ENCODE data around the gene ZDHHC13. TPM values are rescaled to one million over a fixed set of nuclear protein-coding genes. Genes with fewer than 3 reads are reported as not detected.

The ZDHHC13 gene
- total and polyA plus RNA-seq, 10 of the 15 experiments (the other 5 are each of a cell fraction or from before 2014, with no cell fraction given), result 8.5 to 34.2 (median 20.4) TPM

DNA sequence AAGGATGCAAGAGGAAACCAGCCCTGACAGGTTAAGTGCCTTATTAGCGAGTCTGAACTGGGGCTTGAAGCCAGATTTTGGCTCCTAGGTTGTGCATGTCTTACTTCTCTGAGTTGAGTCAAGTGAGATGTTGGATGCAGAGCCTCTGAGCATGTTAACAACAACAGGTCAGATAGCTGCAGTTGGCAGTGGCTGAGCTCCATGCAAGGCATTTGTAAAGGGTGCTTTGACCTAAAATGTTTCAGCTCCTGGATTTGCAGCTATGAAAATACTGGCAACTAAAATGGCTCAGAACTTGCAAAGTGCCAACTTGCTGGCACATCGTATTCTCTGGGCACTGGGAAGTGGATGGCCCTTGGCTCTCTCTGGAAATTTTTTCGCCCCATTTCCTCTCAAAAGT, 101.2 kb downstream of the ZDHHC13 start:
- DNase-seq (ENCODE audit: low read depth, low spot score) (no peak), ATAC-seq (no peak), FAIRE-seq (no peak)
- RAD21 ChIA-PET (ENCODE audit: unreplicated experiment), result no interaction called here
- H2AFZ ChIP-seq (ENCODE audit: control insufficient read depth, low read depth, low read length), result no peak overlapping the region
- SMC1A ChIA-PET (ENCODE audit: uncharacterized antibody, unreplicated experiment), result no interaction called here
- H3K27ac ChIP-seq (ENCODE audit: control insufficient read depth, insufficient read depth), result no peak overlapping the region
- no peak overlapping the region for H3K4me3 ChIP-seq
- no peaks in the 10 kb centered on the region for H3K27me3 ChIP-seq (replicated peaks in 1 of 2; ENCODE audit: control insufficient read depth in 2 of 2, insufficient read depth in 2 of 2, low read length in 1 of 2)
- no peaks in the 10 kb centered on the region for H3K36me3 ChIP-seq (ENCODE audit: control insufficient read depth in 2 of 2, insufficient read depth in 2 of 2, low read length in 1 of 2)
- H4K20me1 ChIP-seq (ENCODE audit: control insufficient read depth, insufficient read depth), result no peaks in the 10 kb centered on the region
- WGBS (ENCODE audit: insufficient coverage, insufficient replicate concordance, low lambda C conversion rate, missing lambda C conversion rate), result 43% methylated on average over 3 of the region's 3 CpGs
- CTCF ChIA-PET, result interaction anchor here (0.7 to 1.0 kb wide), 3 partner anchors 14 to 141 kb away, joined by 3 to 4 read pairs (median 3); no protein-coding TSS in a partner anchor
- POLR2A ChIA-PET, result no interaction called here
- intact Hi-C loops (cut with micrococcal nuclease; ENCODE audit: unreplicated experiment) (no loop called here), in situ Hi-C loops (cut with MboI) (no loop called here)
- H3K9me3 ChIP-seq (replicated peaks; ENCODE audit: control insufficient read depth, insufficient read depth, low read length), result no peaks in the 10 kb centered on the region
- no peaks in the 10 kb centered on the region for H3K79me2 ChIP-seq (ENCODE audit: control insufficient read depth, insufficient read depth, low read length)
- no peak overlapping the region for H3K9ac ChIP-seq (ENCODE audit: control insufficient read depth, insufficient read depth, low read length)
- no peak overlapping the region for H3K4me2 ChIP-seq (ENCODE audit: control insufficient read depth, insufficient read depth)
- H3K4me1 ChIP-seq (ENCODE audit: control insufficient read depth, insufficient read depth, low read length), result no peaks in the 10 kb centered on the region
- TF ChIP-seq, protein P1, sequence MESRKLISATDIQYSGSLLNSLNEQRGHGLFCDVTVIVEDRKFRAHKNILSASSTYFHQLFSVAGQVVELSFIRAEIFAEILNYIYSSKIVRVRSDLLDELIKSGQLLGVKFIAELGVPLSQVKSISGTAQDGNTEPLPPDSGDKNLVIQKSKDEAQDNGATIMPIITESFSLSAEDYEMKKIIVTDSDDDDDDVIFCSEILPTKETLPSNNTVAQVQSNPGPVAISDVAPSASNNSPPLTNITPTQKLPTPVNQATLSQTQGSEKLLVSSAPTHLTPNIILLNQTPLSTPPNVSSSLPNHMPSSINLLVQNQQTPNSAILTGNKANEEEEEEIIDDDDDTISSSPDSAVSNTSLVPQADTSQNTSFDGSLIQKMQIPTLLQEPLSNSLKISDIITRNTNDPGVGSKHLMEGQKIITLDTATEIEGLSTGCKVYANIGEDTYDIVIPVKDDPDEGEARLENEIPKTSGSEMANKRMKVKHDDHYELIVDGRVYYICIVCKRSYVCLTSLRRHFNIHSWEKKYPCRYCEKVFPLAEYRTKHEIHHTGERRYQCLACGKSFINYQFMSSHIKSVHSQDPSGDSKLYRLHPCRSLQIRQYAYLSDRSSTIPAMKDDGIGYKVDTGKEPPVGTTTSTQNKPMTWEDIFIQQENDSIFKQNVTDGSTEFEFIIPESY (IDR thresholded peaks at IDR 0.05), result no peak
- TF ChIP-seq EZH2 (IDR thresholded peaks at IDR 0.05; ENCODE audit: borderline replicate concordance, control insufficient read depth, low read depth, low read length), result no peak
- no peak for TF ChIP-seq CHD4 (IDR thresholded peaks at IDR 0.05)
- TF ChIP-seq, protein P2, sequence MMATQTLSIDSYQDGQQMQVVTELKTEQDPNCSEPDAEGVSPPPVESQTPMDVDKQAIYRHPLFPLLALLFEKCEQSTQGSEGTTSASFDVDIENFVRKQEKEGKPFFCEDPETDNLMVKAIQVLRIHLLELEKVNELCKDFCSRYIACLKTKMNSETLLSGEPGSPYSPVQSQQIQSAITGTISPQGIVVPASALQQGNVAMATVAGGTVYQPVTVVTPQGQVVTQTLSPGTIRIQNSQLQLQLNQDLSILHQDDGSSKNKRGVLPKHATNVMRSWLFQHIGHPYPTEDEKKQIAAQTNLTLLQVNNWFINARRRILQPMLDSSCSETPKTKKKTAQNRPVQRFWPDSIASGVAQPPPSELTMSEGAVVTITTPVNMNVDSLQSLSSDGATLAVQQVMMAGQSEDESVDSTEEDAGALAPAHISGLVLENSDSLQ (IDR thresholded peaks at IDR 0.05), result no peak
- no peak for TF ChIP-seq ZNF384 (IDR thresholded peaks at IDR 0.05; ENCODE audit: borderline replicate concordance, low read depth, low read length)
- no peak for TF ChIP-seq DPF2 (IDR thresholded peaks at IDR 0.05)
- TF ChIP-seq, protein P3, sequence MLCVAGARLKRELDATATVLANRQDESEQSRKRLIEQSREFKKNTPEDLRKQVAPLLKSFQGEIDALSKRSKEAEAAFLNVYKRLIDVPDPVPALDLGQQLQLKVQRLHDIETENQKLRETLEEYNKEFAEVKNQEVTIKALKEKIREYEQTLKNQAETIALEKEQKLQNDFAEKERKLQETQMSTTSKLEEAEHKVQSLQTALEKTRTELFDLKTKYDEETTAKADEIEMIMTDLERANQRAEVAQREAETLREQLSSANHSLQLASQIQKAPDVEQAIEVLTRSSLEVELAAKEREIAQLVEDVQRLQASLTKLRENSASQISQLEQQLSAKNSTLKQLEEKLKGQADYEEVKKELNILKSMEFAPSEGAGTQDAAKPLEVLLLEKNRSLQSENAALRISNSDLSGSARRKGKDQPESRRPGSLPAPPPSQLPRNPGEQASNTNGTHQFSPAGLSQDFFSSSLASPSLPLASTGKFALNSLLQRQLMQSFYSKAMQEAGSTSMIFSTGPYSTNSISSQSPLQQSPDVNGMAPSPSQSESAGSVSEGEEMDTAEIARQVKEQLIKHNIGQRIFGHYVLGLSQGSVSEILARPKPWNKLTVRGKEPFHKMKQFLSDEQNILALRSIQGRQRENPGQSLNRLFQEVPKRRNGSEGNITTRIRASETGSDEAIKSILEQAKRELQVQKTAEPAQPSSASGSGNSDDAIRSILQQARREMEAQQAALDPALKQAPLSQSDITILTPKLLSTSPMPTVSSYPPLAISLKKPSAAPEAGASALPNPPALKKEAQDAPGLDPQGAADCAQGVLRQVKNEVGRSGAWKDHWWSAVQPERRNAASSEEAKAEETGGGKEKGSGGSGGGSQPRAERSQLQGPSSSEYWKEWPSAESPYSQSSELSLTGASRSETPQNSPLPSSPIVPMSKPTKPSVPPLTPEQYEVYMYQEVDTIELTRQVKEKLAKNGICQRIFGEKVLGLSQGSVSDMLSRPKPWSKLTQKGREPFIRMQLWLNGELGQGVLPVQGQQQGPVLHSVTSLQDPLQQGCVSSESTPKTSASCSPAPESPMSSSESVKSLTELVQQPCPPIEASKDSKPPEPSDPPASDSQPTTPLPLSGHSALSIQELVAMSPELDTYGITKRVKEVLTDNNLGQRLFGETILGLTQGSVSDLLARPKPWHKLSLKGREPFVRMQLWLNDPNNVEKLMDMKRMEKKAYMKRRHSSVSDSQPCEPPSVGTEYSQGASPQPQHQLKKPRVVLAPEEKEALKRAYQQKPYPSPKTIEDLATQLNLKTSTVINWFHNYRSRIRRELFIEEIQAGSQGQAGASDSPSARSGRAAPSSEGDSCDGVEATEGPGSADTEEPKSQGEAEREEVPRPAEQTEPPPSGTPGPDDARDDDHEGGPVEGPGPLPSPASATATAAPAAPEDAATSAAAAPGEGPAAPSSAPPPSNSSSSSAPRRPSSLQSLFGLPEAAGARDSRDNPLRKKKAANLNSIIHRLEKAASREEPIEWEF (IDR thresholded peaks at IDR 0.05; ENCODE audit: insufficient replicate concordance, low read depth, low read length), result no peak
- no peak for TF ChIP-seq LARP7 (IDR thresholded peaks at IDR 0.05)
- no peak for TF ChIP-seq SIN3A (IDR thresholded peaks at IDR 0.05; ENCODE audit: low read depth, low read length)
- no peak for TF ChIP-seq IRF4 (IDR thresholded peaks at IDR 0.05; ENCODE audit: low read depth, low read length)
- no peak for TF ChIP-seq YBX1 (IDR thresholded peaks at IDR 0.05)
- no TSS peak for BruUV-seq (replicated peaks)
